ENCODE data around the gene TRIM47. TPM values are rescaled to one million over a fixed set of nuclear protein-coding genes. Genes with fewer than 3 reads are reported as not detected.

Gene TRIM47
- total and polyA plus RNA-seq, 4 donors, result 6.9 to 18.5 (median 13.8) TPM

- H3K27me3 ChIP-seq (ENCODE audit: control insufficient read depth in 4 of 4, insufficient read depth in 4 of 4, low read length in 3 of 4), result no peaks in the 10 kb centered on the region
- no peak overlapping the region for H3K9ac ChIP-seq (ENCODE audit: low read depth in 1 of 2, low read length in 2 of 2)
- no peaks in the 10 kb centered on the region for H3K9me3 ChIP-seq (ENCODE audit: control insufficient read depth in 4 of 4, low read length in 3 of 4)
- H3K27ac ChIP-seq (ENCODE audit: low read depth in 1 of 2, low read length in 2 of 2), result no peak overlapping the region
- peaks cover 0 to 2% (median 0%) of the 10 kb centered on the region in 4 donors for H3K4me1 ChIP-seq (ENCODE audit: control insufficient read depth in 4 of 4, insufficient read depth in 4 of 4, low read length in 3 of 4)
- no peak for TF ChIP-seq TAF1 (conservative IDR thresholded peaks at IDR 0.05)
- no peak for TF ChIP-seq JUND (IDR thresholded peaks at IDR 0.05)
- no peak for TF ChIP-seq YY1 (IDR thresholded peaks at IDR 0.05)
- no peak for TF ChIP-seq CTCF (IDR thresholded peaks at IDR 0.05; ENCODE audit: low read depth, low read length, missing input control)
- TF ChIP-seq ZBTB33 (IDR thresholded peaks at IDR 0.05), result no peak
- TF ChIP-seq RAD21 (IDR thresholded peaks at IDR 0.05), result no peak
- no peak for TF ChIP-seq HNF4G (IDR thresholded peaks at IDR 0.05)
- TF ChIP-seq ATF3 (IDR thresholded peaks at IDR 0.05), result no peak
- no peak for TF ChIP-seq GABPA (IDR thresholded peaks at IDR 0.05 in 1 of 2, conservative IDR thresholded peaks at IDR 0.05 in 1 of 2)
- TF ChIP-seq FOXA2 (IDR thresholded peaks at IDR 0.05), result no peak
- no peak for TF ChIP-seq EGR1 (IDR thresholded peaks at IDR 0.05; ENCODE audit: low read depth in 2 of 2)
- no peak for DNase-seq (ENCODE audit: low spot score)
- peaks cover 9 to 41% (median 14%) of the 10 kb centered on the region in 4 donors for H3K36me3 ChIP-seq (ENCODE audit: control insufficient read depth in 4 of 4, insufficient read depth in 3 of 4, low read depth in 1 of 4, low read length in 3 of 4)
- H3K4me3 ChIP-seq (ENCODE audit: low read depth in 1 of 3, low read length in 3 of 3), result no peak overlapping the region
- WGBS, result 84% methylated on average over 24 of the region's 24 CpGs
Observed at GRCh38 chr17:75834928-75835653, 43.3 kb downstream of the TRIM47 start.

GRCh38 chr17:75834279-75834920, 44.0 kb downstream of the TRIM47 start:
- 94% methylated on average over 25 of the region's 25 CpGs for WGBS
- no peak overlapping the region for H3K27ac ChIP-seq (ENCODE audit: low read depth in 1 of 2, low read length in 2 of 2)
- H3K4me3 ChIP-seq (ENCODE audit: low read depth in 1 of 3, low read length in 3 of 3), result no peak overlapping the region
- H3K9ac ChIP-seq (ENCODE audit: low read depth in 1 of 2, low read length in 2 of 2), result no peak overlapping the region
- no peaks in the 10 kb centered on the region for H3K9me3 ChIP-seq (ENCODE audit: control insufficient read depth in 4 of 4, low read length in 3 of 4)
- H3K4me1 ChIP-seq (ENCODE audit: control insufficient read depth in 4 of 4, insufficient read depth in 4 of 4, low read length in 3 of 4), result peaks cover 0 to 2% (median 0%) of the 10 kb centered on the region in 4 donors
- H3K27me3 ChIP-seq (ENCODE audit: control insufficient read depth in 4 of 4, insufficient read depth in 4 of 4, low read length in 3 of 4), result no peaks in the 10 kb centered on the region
- no peak for TF ChIP-seq RAD21 (IDR thresholded peaks at IDR 0.05)
- no peak for TF ChIP-seq HNF4A (conservative IDR thresholded peaks at IDR 0.05)
- no peak for TF ChIP-seq NR2F2 (IDR thresholded peaks at IDR 0.05)
- no peak for TF ChIP-seq FOXA1 (IDR thresholded peaks at IDR 0.05)
- no peak for TF ChIP-seq REST (IDR thresholded peaks at IDR 0.05)
- peaks cover 9 to 39% (median 12%) of the 10 kb centered on the region in 4 donors for H3K36me3 ChIP-seq (ENCODE audit: control insufficient read depth in 4 of 4, insufficient read depth in 3 of 4, low read depth in 1 of 4, low read length in 3 of 4)
- no peak for DNase-seq (ENCODE audit: low spot score)
